GM13977 (cell line): ENCODE measurements around the gene RFC4.
"Not testable (repeated sequence)": the region's sequence is repeated elsewhere in the genome, so short reads cannot be mapped to it uniquely, and the experiment has no call there.

Source experiments
- DNase-seq: peaks from one replicate; pipeline ENCODE4 v3.0.0; 2012; ENCODE audit warnings: low spot score
- in situ Hi-C: fragments of 300-500 bp; cut with MboI; formaldehyde crosslinking; loops from one replicate; pipeline ENCODE4 v1.12.0; 2022; ENCODE audit warnings: low sequenced_read_pairs, low pct_unique_long_range_greater_than_20kb, mixed read lengths, inconsistent platforms; ENCODE audit not compliant: unreplicated experiment
- TF ChIP-seq, protein P1 (sequence below): IDR thresholded peaks from 2 replicates; pipeline ENCODE4 v1.5.1; 2012; ENCODE audit warnings: mild to moderate bottlenecking, control low read depth; ENCODE audit not compliant: insufficient read depth; ENCODE audit errors: extremely low read depth, missing control alignments

Gene RFC4

DNA sequence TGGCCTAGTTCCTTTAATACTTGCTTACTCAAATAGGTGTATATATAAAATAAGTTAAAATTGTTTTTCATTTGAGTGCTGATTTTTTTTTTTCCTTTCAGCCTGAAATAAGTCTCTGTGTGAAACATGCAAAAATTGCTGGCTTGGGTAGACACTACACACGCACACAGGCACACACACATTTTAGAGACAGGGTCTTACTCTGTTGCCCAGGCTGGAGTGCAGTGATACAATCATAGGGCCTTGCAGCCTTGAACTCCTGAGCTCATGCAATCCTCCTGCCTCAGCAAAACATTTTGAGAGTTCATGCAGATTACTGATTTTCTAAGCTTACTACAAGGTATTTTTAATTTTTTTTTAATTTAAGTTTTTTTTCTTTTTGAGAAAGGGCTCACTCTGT lies 12.7 kb upstream of the RFC4 start:
- DNase-seq: no peak
- in situ Hi-C loops: loop anchor here (10.0 kb wide), 1 partner anchor 204 kb away; the partner anchor contains the start of gene AHSG
- TF ChIP-seq, protein P1, sequence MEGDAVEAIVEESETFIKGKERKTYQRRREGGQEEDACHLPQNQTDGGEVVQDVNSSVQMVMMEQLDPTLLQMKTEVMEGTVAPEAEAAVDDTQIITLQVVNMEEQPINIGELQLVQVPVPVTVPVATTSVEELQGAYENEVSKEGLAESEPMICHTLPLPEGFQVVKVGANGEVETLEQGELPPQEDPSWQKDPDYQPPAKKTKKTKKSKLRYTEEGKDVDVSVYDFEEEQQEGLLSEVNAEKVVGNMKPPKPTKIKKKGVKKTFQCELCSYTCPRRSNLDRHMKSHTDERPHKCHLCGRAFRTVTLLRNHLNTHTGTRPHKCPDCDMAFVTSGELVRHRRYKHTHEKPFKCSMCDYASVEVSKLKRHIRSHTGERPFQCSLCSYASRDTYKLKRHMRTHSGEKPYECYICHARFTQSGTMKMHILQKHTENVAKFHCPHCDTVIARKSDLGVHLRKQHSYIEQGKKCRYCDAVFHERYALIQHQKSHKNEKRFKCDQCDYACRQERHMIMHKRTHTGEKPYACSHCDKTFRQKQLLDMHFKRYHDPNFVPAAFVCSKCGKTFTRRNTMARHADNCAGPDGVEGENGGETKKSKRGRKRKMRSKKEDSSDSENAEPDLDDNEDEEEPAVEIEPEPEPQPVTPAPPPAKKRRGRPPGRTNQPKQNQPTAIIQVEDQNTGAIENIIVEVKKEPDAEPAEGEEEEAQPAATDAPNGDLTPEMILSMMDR: no peak

- DNase-seq: no peak
- TF ChIP-seq, protein P1: no peak
- in situ Hi-C loops: loop anchor here (10.0 kb wide), 1 partner anchor 204 kb away; the partner anchor contains the start of gene AHSG
Observed at GRCh38 chr3:186818516-186818915, 12.2 kb upstream of the RFC4 start.

- DNase-seq: no peak
- TF ChIP-seq, protein P1: no peak
- in situ Hi-C loops: loop anchor here (10.0 kb wide), 1 partner anchor 201 kb away; the partner anchor contains the start of gene AHSG
Observed at GRCh38 chr3:186815435-186815834, 9.2 kb upstream of the RFC4 start.

DNA sequence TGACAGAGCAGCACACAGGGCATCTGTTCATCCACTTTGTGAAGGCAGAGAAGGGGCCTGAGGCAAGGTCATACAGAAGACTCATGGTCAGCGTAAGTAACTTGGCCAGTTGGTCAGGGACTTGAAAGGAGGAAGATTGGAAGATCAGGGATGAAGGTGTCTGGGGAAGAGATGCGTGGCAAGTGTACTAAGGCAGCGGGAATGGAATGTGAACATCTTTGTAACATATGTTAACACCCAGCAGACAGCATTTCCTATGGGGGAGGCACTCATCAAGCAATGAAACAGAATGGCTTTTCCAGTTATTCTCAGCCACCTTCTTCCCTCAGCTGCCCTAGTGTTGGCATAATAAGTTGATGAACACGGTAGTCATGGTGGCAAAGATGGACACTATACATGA lies 7.8 kb upstream of the RFC4 start:
- TF ChIP-seq, protein P1: no peak
- DNase-seq: no peak
- in situ Hi-C loops: loop anchor here (10.0 kb wide), 1 partner anchor 199 kb away; the partner anchor contains the start of gene AHSG

DNA sequence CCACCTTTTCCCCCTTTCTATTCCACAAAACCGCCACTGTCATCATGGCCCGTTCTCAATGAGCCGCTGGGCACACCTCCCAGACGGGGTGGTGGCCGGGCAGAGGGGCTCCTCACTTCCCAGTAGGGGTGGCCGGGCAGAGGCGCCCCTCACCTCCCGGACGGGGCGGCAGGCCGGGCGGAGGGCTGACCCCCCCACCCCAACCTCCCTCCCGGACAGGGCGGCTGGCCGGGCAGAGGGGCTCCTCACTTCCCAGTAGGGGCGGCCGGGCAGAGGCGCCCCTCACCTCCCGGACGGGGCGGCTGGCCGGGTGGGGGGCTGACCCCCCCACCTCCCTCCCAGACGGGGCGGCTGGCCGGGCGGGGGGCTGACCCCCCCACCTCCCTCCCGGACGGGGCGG lies 5.0 kb upstream of the RFC4 start:
- in situ Hi-C loops: loop anchor here (10.0 kb wide), 1 partner anchor 197 kb away; the partner anchor contains the start of gene AHSG
- DNase-seq: not testable (repeated sequence)

- in situ Hi-C loops: loop anchor here (10.0 kb wide), 1 partner anchor 196 kb away; the partner anchor contains the start of gene AHSG
- TF ChIP-seq, protein P1: no peak
- no peak for DNase-seq
Observed at GRCh38 chr3:186810336-186810996, 4.2 kb upstream of the RFC4 start.

- TF ChIP-seq, protein P1: no peak
- no peak for DNase-seq
- in situ Hi-C loops: no loop called here
Observed at GRCh38 chr3:186807231-186807630, 949 bp upstream of the RFC4 start.

DNA sequence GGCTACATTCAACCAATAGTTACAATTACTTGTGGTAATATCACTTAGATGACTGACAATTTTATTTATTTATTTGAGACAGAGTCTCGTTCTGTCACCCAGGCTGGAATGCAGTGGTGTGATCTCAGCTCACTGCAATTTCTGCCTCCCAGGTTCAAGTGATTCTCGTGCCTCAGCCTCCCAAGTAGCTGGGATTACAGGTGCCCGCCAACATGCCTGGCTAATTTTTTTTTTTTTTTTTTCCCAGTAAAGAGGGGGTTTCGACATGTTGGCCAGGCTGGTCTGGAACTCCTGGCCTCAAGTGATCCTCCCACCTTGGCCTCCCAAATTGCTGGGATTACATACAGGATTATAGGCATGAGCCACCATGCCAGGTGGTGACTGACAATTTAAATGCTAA lies 2.8 kb downstream of the RFC4 start:
- DNase-seq, in situ Hi-C loops: not testable (repeated sequence)
